ENCODE results near the gene GSE1.
"Not testable (repeated sequence)": the region's sequence is repeated elsewhere in the genome, so short reads cannot be mapped to it uniquely, and the experiment has no call there.

GSE1 gene

DNA sequence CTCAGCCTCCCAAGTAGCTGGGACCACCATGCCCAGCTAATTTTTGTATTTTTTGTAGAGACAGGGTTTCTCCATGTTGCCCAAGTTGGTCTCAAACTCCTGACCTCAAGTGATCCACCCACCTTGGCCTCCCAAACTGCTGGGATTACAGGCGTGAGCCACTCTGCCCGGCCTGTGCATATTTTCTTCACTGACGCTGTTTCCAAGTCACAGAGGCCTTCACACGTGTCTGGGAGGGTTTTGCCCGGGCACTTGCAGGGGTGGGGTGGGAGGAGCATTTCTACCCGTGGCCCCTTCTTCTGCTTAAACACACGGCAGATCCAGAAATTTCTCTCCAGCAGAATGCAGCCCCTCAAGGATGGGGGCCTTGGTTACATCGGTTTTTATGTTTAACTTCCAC lies 20.8 kb upstream of the GSE1 start:
- DNase-seq = not testable (repeated sequence)

- DNase-seq = no peak
These were observed 20.2 kb upstream of the GSE1 start for GRCh38 chr16:85592700-85593493.

- DNase-seq = no peak
These were observed 19.5 kb upstream of the GSE1 start for GRCh38 chr16:85593494-85594221.

DNA sequence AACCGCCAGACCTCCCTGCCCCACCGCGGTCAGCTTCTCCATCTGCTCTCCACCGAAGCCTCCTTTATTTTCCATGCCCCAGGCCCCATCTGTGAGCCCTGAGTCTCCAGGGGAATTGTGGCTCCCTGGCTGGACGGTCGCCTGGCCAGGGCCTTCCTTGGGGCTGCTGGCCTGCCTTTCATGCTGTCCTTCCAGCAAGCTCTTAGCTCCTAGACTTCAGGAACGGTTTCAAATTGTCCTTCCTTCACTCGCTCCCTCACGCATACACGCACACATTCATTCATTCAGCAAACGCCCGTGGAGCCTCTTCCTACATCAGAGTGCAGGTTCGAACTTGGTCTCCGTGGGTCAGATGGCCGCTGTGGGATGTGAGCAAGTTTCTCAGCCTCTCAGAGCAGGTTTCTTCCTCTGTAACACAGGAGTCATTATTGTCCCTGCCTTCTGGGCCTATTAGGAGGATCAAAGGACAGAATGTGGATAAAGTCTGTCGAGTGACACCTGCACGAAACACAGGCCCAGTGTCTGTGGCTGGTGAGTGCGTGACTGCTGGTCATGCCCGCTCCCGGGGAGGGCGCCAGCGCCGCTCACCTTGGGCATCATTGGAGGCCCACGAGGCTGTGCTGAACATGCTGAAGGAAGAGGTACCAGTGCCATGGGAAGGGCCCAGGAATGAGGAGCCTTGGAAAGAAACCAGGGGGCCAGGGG lies 18.7 kb upstream of the GSE1 start:
- no peak for DNase-seq

- DNase-seq = no peak
These were observed 18.0 kb upstream of the GSE1 start for GRCh38 chr16:85594978-85595661.

DNA sequence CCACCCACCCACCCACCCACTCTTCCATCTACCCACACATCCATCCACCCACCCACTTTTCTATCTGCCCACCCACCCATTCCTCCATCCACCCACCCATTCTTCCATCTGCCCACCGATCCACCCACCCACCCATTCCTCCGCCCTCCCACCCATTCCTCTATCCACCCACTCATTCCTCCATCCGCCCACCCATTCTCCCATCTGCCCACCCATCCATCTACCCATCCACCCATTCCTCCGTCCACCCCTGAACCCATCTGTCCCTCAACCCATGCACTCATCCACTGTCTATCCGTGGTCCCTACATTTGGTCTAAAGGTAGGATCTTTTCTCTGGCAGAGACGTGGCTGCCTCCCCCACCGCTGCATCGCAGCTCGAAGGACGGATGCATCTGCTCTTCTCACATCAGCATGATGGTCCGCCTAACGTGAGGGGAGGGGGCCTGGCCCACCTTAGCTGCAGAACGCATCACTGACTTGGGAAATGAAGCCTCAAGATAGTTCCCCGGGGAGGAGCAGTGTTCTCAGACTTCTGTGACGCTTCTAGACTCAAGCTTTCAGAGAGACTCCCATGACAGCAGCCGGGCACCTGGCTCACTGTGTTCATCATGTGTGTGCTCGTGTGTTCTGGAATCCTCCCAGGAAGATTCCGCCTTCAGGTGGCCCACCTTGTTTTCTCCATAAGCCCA lies 17.2 kb upstream of the GSE1 start:
- DNase-seq = no peak

GRCh38 chr16:85598141-85598540 lies 15.0 kb upstream of the GSE1 start:
- DNase-seq = no peak

DNA sequence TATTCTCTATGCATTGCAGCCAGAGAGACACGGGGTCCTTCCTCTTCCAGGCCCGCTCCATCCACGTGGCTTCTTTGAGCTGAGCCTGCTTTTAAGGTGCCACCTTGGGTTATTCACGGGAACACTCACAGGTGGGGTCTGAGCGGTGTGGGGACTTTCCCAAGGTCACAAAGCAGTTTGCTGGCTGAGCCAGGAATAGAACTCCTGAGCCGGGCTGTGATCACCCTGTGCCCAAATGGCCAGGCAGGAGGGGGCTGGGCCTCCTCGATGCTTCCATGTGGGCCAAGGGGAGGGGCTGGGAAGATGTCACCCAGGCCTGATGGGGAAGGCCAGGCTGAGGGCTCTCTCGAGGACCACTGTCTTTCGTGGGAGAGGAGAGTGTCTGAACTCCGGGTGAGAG lies 13.0 kb upstream of the GSE1 start:
- no peak for DNase-seq

GRCh38 chr16:85600530-85601271 lies 12.4 kb upstream of the GSE1 start:
- no peak for DNase-seq

DNA sequence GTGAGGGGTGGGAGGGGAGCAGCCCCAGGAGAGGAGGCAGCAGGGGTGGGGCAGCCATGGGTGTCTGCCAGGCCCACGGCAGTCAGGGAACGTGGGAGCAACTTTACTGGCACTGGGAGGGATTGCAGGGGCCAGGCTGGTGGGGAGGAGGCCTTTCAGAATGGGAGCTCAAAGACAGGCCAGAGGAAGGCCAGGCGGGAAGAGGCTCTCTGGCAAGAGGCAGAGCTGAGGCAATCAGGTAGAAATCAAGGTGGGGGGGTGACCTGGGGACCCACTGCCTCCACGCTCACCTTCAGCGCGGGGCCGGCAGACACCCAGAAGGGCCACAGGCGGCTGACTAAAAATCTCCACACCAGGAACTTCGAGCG lies 11.9 kb upstream of the GSE1 start:
- no peak for DNase-seq

DNA sequence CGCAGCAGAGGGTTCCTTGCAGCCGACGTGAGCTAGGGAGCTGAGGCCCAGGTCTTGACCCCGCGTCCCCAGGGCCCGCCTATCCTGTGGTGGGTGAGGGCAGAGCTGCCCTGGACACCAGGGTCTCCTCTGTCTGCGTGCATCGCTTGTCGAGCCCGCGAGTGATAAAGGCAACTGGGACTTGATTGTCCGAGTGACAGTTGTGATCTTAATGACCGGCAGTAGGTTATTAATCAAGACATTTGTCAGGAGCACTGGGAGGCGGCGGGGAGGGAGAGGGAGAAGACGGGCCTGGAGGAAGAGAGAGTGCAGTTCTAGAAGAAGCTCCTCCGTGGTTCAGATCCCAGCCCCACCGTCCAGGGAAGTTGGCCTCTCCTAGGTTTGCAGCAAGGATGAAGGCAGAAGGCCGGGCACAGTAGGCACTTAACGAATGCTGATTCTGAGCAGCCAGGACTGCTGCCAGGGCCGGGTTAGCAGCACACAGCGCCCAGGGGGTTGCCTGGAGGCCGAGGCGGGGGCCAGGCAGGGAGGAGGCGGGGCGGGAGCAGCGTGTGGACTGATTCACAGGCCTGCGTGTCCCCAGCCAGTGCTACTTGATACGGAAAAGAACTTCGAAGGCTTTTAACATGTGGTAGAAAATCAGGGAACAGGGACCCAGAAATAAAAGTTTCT lies 11.3 kb upstream of the GSE1 start:
- DNase-seq = no peak

GRCh38 chr16:85602402-85603202 lies 10.5 kb upstream of the GSE1 start:
- peak; percentile 63 for DNase-seq

GRCh38 chr16:85603203-85603755 lies 9.8 kb upstream of the GSE1 start:
- no peak for DNase-seq

DNA sequence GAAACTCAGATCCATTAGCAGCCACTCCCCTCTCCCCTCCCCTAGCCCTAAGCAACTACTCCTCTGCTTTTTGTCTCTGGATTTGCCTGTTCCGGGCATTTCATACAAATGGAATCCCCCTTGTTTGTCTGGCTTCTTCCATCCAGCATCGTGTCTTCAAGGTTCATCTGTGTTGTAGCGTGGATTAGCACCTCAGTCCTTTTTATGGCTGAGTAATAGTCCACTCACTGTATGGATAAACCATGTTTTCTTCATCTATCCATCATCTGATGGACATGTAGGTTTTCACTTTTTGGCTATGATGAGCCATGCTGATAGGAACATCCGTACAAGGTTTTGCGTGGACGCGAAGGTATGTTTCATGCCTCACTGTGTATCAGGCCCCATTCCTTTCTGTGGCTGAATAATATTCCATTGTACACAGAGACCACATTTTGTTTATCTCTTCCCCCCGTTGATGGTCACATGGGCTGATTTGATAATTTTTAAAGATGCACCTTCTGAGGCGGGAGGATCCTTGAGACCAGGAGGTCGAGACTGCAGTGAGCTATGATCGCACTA lies 8.9 kb upstream of the GSE1 start:
- DNase-seq = no peak

DNA sequence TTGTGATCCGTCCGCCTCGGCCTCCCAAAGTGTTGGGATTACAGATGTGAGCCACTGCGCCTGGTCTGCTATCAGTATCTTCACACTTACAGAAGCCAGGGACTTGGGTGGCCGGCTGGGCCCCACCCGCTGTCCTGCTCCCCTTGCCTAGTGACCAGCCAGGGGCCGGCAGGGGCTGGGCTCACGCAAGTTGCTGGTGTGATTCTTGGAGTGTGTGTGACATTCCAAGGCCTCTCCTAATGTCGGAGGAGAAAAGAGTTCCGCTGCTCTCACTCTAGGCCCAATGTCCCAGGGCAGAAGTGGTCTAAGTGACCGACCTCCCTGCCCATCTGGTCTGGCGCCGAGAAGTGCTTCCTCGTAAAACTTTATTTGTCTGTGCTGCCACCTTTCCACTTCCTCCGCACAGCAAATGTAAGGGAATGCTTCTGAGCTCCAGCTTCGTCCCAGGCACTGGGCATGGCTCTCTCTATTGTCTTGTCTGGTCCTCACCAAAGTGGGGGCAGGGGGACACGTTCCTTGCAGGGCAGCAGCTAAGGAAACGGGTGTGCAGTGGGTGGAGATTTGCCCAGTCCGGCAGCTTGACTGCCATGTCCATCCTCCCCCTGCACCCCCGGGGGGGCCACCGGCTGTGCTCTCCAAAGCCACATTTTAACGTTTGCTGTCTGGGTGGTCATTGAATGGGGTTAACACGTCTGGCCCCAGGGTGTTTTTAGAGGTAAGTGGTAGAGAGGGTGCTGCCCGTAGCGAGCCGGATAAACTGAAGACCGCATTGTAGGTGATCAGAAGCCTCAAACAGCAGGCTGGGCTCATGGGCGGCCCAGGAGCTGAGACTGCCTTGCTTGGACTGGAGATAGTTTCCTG lies 7.8 kb upstream of the GSE1 start:
- DNase-seq = no peak

GRCh38 chr16:85605912-85606841 lies 6.9 kb upstream of the GSE1 start:
- DNase-seq = no peak

DNA sequence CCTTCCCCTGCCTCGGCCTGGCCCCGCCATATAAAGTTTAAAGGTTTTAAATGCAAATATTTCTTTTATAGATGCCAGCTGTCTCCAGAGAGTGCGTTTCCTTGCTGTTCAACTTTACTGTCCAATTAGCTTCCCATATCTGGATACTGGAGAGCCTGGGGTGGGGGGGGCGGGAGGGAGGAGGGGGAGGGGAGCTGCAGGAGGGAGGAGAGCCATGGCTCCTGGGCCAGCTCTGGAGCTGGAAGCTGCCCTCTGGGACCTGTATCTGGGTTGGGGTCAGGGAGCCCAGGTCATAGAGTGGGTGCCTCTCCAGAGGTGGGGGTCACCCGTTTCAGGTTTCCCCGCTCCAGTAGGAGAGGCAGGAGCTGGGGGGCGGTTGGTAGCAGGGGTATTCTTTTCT lies 6.2 kb upstream of the GSE1 start:
- DNase-seq = peak; percentile 34

DNA sequence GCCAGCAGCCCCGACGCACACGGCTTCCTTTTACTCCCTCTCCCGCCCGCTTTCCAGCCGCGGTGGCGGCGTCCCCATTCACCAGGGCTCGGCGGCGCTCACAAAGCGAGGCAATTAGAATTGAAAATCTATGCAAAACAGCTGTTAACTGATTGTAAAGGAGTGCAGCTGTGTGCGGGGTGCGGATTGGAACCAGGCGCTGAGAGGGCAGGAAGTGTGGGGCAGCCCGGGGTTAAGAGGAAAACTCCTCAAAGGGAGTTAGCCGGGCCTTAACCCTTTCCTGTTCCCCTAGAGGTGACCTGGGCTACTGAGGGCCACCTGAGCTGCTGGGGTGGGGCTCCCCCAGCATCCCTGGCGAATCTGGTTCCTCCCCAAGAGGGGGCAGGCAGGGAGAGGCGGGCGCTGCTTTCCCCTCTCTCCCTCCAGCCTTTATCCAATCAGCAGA lies 5.8 kb upstream of the GSE1 start:
- no peak for DNase-seq
